ENCODE data around the gene NEDD4L. TPM values are rescaled to one million over a fixed set of nuclear protein-coding genes. Genes with fewer than 3 reads are reported as not detected.

Gene NEDD4L
- total and polyA plus RNA-seq, 12 donors: 17.8 to 110 (median 37.6) TPM

DNA sequence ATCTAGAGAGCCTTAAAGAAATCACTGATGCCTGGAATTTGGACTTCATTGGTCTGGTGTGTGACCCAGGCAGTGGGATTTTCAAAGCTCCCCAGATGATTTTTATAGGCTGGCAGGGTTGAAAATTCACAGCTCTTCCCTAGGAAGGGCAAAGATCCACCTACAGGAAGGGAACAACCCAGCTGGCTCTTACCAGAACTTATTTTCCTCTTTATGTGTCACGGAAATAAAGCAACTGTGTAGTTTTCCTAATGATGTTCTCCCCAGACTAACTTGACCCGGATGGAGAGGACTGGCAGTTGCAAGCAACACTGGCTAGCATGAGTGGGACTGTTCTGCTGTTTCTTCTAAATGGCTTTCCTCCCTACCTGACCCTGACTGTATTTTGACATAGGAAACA, 349.3 kb downstream of the NEDD4L start:
- intact Hi-C loops (cut with DNase I): no loop called here
- no peak for DNase-seq
- Histone ChIP-seq H3K4me3 (no peak overlapping the region), H3K9me3 (replicated peaks in 1 of 3) (no peaks in the 10 kb centered on the region), H3K36me3 (replicated peaks in 1 of 2) (peaks cover 0 to 31% of the 10 kb centered on the region in 2 donors), H3K27me3 (no peaks in the 10 kb centered on the region), H3K4me1 (replicated peaks in 1 of 2) (no peaks in the 10 kb centered on the region), H3K27ac (no peak overlapping the region)
- TF ChIP-seq CTCF (IDR thresholded peaks at IDR 0.05) (no peak), POLR2A (IDR thresholded peaks at IDR 0.05) (no peak)
- WGBS, 4 donors: 69 to 93% (median 81%) methylated on average over 2 of the region's 2 CpGs

GRCh38 chr18:58394046-58394445, 350.0 kb downstream of the NEDD4L start:
- Histone ChIP-seq H3K27me3 (no peaks in the 10 kb centered on the region), H3K9me3 (replicated peaks in 1 of 3) (no peaks in the 10 kb centered on the region), H3K4me3 (no peak overlapping the region), H3K4me1 (replicated peaks in 1 of 2) (no peaks in the 10 kb centered on the region), H3K27ac (no peak overlapping the region), H3K36me3 (replicated peaks in 1 of 2) (peaks cover 0 to 26% of the 10 kb centered on the region in 2 donors)
- WGBS, 4 donors: 90 to 95% (median 93%) methylated on average over 7 of the region's 7 CpGs
- intact Hi-C loops (cut with DNase I): no loop called here
- DNase-seq: no peak
- TF ChIP-seq CTCF (IDR thresholded peaks at IDR 0.05) (no peak), POLR2A (IDR thresholded peaks at IDR 0.05) (no peak)

GRCh38 chr18:58394602-58395425, 350.8 kb downstream of the NEDD4L start:
- no peak for DNase-seq
- no peak overlapping the region for H3K4me3 ChIP-seq
- H3K9me3 ChIP-seq (replicated peaks in 1 of 3): no peaks in the 10 kb centered on the region
- H3K4me1 ChIP-seq (replicated peaks in 1 of 2): no peaks in the 10 kb centered on the region
- 94 to 96% (median 95%) methylated on average over 10 to 12 of the region's 12 CpGs for WGBS, 4 donors
- H3K27me3 ChIP-seq: no peaks in the 10 kb centered on the region
- TF ChIP-seq POLR2A (IDR thresholded peaks at IDR 0.05): no peak
- TF ChIP-seq CTCF (IDR thresholded peaks at IDR 0.05): no peak
- intact Hi-C loops (cut with DNase I): no loop called here
- H3K27ac ChIP-seq: no peak overlapping the region
- peaks cover 0 to 25% of the 10 kb centered on the region in 2 donors for H3K36me3 ChIP-seq (replicated peaks in 1 of 2)

DNA sequence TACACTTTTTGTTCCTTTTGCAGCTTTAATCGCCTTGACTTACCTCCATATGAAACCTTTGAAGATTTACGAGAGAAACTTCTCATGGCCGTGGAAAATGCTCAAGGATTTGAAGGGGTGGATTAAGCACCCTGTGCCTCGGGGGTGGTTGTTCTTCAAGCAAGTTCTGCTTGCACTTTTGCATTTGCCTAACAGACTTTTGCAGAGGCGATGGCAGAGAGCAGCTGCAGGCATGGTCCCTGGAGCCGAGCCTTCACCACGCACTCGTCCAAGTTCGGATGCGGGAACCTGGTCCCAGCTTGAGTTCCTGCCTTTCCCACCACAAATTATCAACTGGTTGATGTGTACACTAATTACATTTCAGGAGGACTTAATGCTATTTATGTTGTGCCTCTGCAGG, 352.1 kb downstream of the NEDD4L start:
- WGBS, 4 donors: 88 to 94% (median 91%) methylated on average over 10 of the region's 10 CpGs
- TF ChIP-seq CTCF (IDR thresholded peaks at IDR 0.05) (no peak), POLR2A (IDR thresholded peaks at IDR 0.05) (no peak)
- Histone ChIP-seq H3K27ac (no peak overlapping the region), H3K36me3 (replicated peaks in 1 of 2) (peaks cover 0 to 14% of the 10 kb centered on the region in 2 donors), H3K4me1 (replicated peaks in 1 of 2) (no peaks in the 10 kb centered on the region), H3K4me3 (no peak overlapping the region), H3K27me3 (no peaks in the 10 kb centered on the region), H3K9me3 (replicated peaks in 1 of 3) (no peaks in the 10 kb centered on the region)
- DNase-seq: no peak
- intact Hi-C loops (cut with DNase I): no loop called here

Data from adrenal gland (tissue), 12 donors.